Hepatocyte (in vitro differentiated cells): ENCODE data around the gene ZDHHC24.

ENCODE experiments used
- EZH2 ChIP-seq: fragments of 200-600 bp; sonication (generic); IDR thresholded peaks from 2 replicates; pipeline ENCODE4 v1.6.1; 2016; ENCODE audit warnings: antibody characterized with exemption, mild to moderate bottlenecking, borderline replicate concordance
- EZH2phosphoT487 ChIP-seq: fragments of 200-600 bp; sonication (generic); IDR thresholded peaks from one replicate; pipeline ENCODE4 v1.6.1; 2018; ENCODE audit warnings: antibody characterized with exemption, mild to moderate bottlenecking, low read depth, moderate library complexity; ENCODE audit not compliant: unreplicated experiment, severe bottlenecking
- TF ChIP-seq, protein P1 (sequence below): fragments of 200-600 bp; sonication (generic); IDR thresholded peaks from 2 replicates; pipeline ENCODE4 v1.5.1; 2016; ENCODE audit warnings: antibody characterized with exemption, mild to moderate bottlenecking; ENCODE audit not compliant: poor library complexity

- TF ChIP-seq, protein P1, sequence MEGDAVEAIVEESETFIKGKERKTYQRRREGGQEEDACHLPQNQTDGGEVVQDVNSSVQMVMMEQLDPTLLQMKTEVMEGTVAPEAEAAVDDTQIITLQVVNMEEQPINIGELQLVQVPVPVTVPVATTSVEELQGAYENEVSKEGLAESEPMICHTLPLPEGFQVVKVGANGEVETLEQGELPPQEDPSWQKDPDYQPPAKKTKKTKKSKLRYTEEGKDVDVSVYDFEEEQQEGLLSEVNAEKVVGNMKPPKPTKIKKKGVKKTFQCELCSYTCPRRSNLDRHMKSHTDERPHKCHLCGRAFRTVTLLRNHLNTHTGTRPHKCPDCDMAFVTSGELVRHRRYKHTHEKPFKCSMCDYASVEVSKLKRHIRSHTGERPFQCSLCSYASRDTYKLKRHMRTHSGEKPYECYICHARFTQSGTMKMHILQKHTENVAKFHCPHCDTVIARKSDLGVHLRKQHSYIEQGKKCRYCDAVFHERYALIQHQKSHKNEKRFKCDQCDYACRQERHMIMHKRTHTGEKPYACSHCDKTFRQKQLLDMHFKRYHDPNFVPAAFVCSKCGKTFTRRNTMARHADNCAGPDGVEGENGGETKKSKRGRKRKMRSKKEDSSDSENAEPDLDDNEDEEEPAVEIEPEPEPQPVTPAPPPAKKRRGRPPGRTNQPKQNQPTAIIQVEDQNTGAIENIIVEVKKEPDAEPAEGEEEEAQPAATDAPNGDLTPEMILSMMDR: no peak
- TF ChIP-seq EZH2 (no peak), EZH2phosphoT487 (no peak)
Observed at GRCh38 chr11:66539170-66539869, 6.5 kb downstream of the ZDHHC24 start.
